Thyroid gland (tissue), 4 donors: ENCODE data around the gene PDE1C. TPM values are rescaled to one million over a fixed set of nuclear protein-coding genes. Genes with fewer than 3 reads are reported as not detected.

ENCODE experiments used
- DNase-seq, 2 donors: peaks; one replicate each; pipeline ENCODE4 v3.0.0-alpha.2; 2019
- H3K27ac ChIP-seq, 3 donors: fragments of 200-600 bp; sonication (generic); 1 replicate in 2 of 3; 2 replicates in 1 of 3; pipeline ENCODE4 v1.5.1; 2016 to 2019; ENCODE audit warnings: mild to moderate bottlenecking in 1 of 3, moderate library complexity in 1 of 3
- H3K27me3 ChIP-seq: fragments of 200-600 bp; sonication (generic); one replicate; pipeline ENCODE4 v1.5.1; 2019
- H3K36me3 ChIP-seq, 2 donors: fragments of 200-600 bp; sonication (generic); one replicate each; pipeline ENCODE4 v1.5.1; 2016 to 2019
- H3K4me1 ChIP-seq, 2 donors: fragments of 200-600 bp; sonication (generic); one replicate each; pipeline ENCODE4 v1.5.1; 2017 to 2019
- H3K4me3 ChIP-seq, 3 donors: fragments of 200-600 bp; sonication (generic); replicated peaks in 1 of 3; 1 replicate in 2 of 3; 2 replicates in 1 of 3; pipeline ENCODE4 v1.5.1; 2016; ENCODE audit warnings: mild to moderate bottlenecking in 1 of 3
- H3K9me3 ChIP-seq: fragments of 200-600 bp; sonication (generic); one replicate; pipeline ENCODE4 v1.5.1; 2017
- POLR2A ChIP-seq, 2 donors: fragments of 450-650 bp; IDR thresholded peaks; one replicate each; pipeline ENCODE4 v1.6.1; 2017; ENCODE audit warnings: antibody characterized with exemption in 2 of 2, mild to moderate bottlenecking in 2 of 2, moderate library complexity in 1 of 2
- WGBS, 2 donors: methylation state at CpG; one replicate each; pipeline ENCODE4 v1.1.5; 2017; 5-methylcytosine and 5-hydroxymethylcytosine counted together
- intact Hi-C: fragments of 100-400 bp; cut with DNase I; formaldehyde crosslinking; loops from one replicate; pipeline ENCODE4 v1.15.1; 2023
- total RNA-seq, 4 donors: library from RNA; depleted of rRNA; stranded (reverse); fragments of >200 nt; gene quantifications; one replicate each; pipeline ENCODE4 v1.2.3, GENCODE V29; 2016
- TF ChIP-seq, protein P1 (sequence below), 6 experiments: fragments of 200-600 bp in 3 of 6; fragments of 450-650 bp in 3 of 6; sonication (generic) in 3 of 6; IDR thresholded peaks; one replicate each; pipeline ENCODE4 v1.5.1; 2016 to 2019; ENCODE audit warnings: antibody characterized with exemption in 6 of 6, mild to moderate bottlenecking in 2 of 6, inconsistent platforms in 1 of 6, moderate library complexity in 1 of 6

The PDE1C gene
- total RNA-seq, 4 donors from 2014 or later: 2.8 to 7.8 (median 4.0) TPM

DNA sequence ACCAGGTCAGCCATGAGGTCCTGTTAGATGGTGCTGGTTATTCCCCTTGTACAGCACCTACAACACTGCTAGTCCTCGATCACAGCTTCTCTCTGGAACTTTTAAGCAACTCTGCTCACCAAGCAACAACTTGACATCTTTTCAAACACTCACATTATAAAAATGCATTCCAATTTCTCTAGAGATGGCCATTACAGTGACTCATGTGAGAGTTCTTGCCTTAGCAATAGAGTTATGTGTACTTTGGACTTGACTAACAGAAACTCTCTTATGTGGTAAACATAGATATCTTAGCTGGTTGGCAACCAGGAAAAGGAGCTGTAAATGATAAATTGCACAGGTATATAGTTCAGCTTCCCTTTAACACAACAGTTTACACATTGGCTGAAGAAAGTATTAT is 122.2 kb downstream of the PDE1C start:
- H3K27ac ChIP-seq: no peak overlapping the region
- intact Hi-C loops: no loop called here
- TF ChIP-seq, protein P1, sequence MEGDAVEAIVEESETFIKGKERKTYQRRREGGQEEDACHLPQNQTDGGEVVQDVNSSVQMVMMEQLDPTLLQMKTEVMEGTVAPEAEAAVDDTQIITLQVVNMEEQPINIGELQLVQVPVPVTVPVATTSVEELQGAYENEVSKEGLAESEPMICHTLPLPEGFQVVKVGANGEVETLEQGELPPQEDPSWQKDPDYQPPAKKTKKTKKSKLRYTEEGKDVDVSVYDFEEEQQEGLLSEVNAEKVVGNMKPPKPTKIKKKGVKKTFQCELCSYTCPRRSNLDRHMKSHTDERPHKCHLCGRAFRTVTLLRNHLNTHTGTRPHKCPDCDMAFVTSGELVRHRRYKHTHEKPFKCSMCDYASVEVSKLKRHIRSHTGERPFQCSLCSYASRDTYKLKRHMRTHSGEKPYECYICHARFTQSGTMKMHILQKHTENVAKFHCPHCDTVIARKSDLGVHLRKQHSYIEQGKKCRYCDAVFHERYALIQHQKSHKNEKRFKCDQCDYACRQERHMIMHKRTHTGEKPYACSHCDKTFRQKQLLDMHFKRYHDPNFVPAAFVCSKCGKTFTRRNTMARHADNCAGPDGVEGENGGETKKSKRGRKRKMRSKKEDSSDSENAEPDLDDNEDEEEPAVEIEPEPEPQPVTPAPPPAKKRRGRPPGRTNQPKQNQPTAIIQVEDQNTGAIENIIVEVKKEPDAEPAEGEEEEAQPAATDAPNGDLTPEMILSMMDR (IDR thresholded peaks at IDR 0.05): no peak

DNA sequence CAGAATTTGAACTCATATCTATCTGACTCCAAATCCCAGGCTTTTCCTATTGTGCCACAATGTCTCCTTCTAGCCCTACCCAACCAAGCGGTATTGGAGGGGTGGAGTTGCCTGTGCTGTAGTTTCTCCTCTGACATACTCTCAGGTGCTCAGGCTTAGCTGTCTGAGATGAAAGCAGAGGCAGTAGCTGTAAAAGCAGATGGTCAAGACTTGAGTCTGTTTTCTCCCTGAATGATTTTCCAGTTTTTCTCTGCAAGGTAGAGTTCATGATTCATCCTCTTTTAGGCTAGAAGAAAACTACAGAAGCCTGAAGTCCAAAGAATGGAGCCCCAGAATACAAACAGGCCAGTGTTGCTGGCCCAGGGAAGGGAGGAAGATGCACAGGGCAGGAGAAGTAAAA is 130.0 kb downstream of the PDE1C start:
- Histone ChIP-seq H3K4me1 (no peaks in the 10 kb centered on the region), H3K4me3 (no peak overlapping the region), H3K27ac (no peak overlapping the region), H3K36me3 (no peaks in the 10 kb centered on the region), H3K9me3 (no peaks in the 10 kb centered on the region), H3K27me3 (no peaks in the 10 kb centered on the region)
- no peak for DNase-seq
- intact Hi-C loops: no loop called here
- WGBS, 2 donors: 86 to 100% methylated on average over 1 of the region's 1 CpG
- TF ChIP-seq, protein P1 (IDR thresholded peaks at IDR 0.05): no peak
- no peak for TF ChIP-seq POLR2A (IDR thresholded peaks at IDR 0.05)

More for the DNA sequence above, 122.2 kb downstream of the PDE1C start:
- no peaks in the 10 kb centered on the region for H3K36me3 ChIP-seq
- no peaks in the 10 kb centered on the region for H3K9me3 ChIP-seq
- DNase-seq: no peak
- no peak overlapping the region for H3K4me3 ChIP-seq
- WGBS, 2 donors: 48 to 85% methylated on average over 1 of the region's 1 CpG
- no peaks in the 10 kb centered on the region for H3K27me3 ChIP-seq
- no peaks in the 10 kb centered on the region for H3K4me1 ChIP-seq

DNA sequence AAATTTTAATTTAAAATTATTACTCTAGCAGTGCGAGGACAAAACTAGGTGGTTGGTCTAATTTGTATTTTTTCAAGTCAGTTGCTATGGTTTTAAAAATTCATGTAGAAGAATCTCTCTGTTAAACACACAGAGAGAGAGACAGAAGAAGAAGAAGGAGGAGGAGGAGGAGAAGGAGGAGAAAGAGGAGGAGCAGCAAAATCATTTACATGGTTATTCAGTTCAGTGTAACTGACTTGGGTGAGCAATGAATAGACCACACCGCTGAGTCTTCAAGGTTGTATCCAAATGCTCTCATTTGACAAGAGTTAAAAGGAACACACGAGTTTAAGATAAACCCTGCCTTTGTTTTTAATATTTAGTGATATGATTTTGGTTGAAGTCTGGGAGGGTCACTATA is 131.1 kb downstream of the PDE1C start:
- DNase-seq: no peak
- Histone ChIP-seq H3K9me3 (no peaks in the 10 kb centered on the region), H3K4me3 (no peak overlapping the region), H3K27me3 (no peaks in the 10 kb centered on the region), H3K4me1 (no peaks in the 10 kb centered on the region), H3K36me3 (no peaks in the 10 kb centered on the region), H3K27ac (no peak overlapping the region)
- WGBS, 2 donors: 84 to 85% methylated on average over 3 of the region's 3 CpGs
- TF ChIP-seq, protein P1 (IDR thresholded peaks at IDR 0.05): no peak
- no peak for TF ChIP-seq POLR2A (IDR thresholded peaks at IDR 0.05)
- intact Hi-C loops: no loop called here

DNA sequence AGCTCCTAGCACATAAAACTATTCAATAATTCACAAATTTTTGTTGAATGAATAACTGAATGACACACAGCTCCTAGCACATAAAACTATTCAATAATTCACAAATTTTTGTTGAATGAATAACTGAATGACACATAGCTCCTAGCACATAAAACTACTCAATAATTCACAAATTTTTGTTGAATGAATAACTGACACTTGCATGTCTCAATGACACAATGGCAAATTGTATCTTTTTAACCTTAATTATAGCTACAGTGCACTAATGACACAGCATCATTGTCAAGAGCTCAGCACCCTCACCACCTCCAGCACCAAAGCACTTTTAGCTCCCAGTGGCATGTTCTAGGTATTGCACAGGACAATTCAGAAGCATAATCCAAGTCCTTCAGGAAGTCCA is 131.6 kb downstream of the PDE1C start:
- H3K36me3 ChIP-seq: no peaks in the 10 kb centered on the region
- no peaks in the 10 kb centered on the region for H3K27me3 ChIP-seq
- no peaks in the 10 kb centered on the region for H3K9me3 ChIP-seq
- H3K4me1 ChIP-seq: no peaks in the 10 kb centered on the region
- TF ChIP-seq, protein P1 (IDR thresholded peaks at IDR 0.05): no peak
- no peak for TF ChIP-seq POLR2A (IDR thresholded peaks at IDR 0.05)
- H3K4me3 ChIP-seq: no peak overlapping the region
- intact Hi-C loops: no loop called here
- H3K27ac ChIP-seq: no peak overlapping the region
- no peak for DNase-seq

DNA sequence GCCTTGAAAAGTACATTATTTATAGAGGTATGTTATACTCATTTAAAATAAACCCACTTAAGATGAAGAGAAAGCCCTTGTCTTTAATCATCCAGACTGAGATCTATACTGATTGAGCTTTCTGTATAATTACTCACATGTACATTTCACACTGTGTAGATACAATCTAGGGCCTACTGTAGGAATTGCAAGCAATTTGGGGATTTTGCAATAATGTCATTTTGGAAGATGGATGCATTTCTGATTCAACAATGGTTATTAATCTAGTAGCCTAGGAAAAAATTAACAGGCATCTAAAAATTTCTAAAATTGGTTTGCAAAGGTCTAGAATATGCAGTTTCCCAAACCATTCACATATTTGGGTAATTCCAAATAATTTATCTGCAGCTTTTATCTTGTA is 132.2 kb downstream of the PDE1C start:
- Histone ChIP-seq H3K36me3 (no peaks in the 10 kb centered on the region), H3K4me1 (no peaks in the 10 kb centered on the region), H3K9me3 (no peaks in the 10 kb centered on the region), H3K4me3 (no peak overlapping the region), H3K27ac (no peak overlapping the region), H3K27me3 (no peaks in the 10 kb centered on the region)
- TF ChIP-seq, protein P1 (IDR thresholded peaks at IDR 0.05): no peak
- TF ChIP-seq POLR2A (IDR thresholded peaks at IDR 0.05): no peak
- DNase-seq: no peak
- intact Hi-C loops: no loop called here
